T-helper 17 cell (primary cell): Measurements from ENCODE around the gene MLLT10. TPM values are rescaled to one million over a fixed set of nuclear protein-coding genes. Genes with fewer than 3 reads are reported as not detected.

Experiments used
- ATAC-seq: fragments of 150-1000 bp; cut with Tn5 transposase; 2 replicates; pipeline ENCODE4 v1.10.0; 2021; ENCODE audit warnings: mild to moderate bottlenecking, moderate library complexity
- DNase-seq, 3 donors: peaks; one replicate each; pipeline versions ENCODE4 v3.0.0 to v3.0.0-alpha.2; 2020 to 2021
- H3K9me3 ChIP-seq: one replicate; pipeline ENCODE4 v1.7.0; 2013; ENCODE audit warnings: low read length, mild to moderate bottlenecking; ENCODE audit not compliant: control insufficient read depth, poor library complexity, severe bottlenecking
- H3K27ac Mint-ChIP-seq: one replicate; pipeline ENCODE4 v1.8.0; 2022; ENCODE audit warnings: mild to moderate bottlenecking, moderate library complexity, mixed read lengths
- H3K27me3 Mint-ChIP-seq: one replicate; pipeline ENCODE4 v1.8.0; 2022; ENCODE audit warnings: mixed read lengths
- H3K36me3 Mint-ChIP-seq: one replicate; pipeline ENCODE4 v1.8.0; 2022; ENCODE audit warnings: low read depth, mixed read lengths
- H3K4me1 Mint-ChIP-seq: one replicate; pipeline ENCODE4 v1.8.0; 2022; ENCODE audit warnings: mild to moderate bottlenecking, mixed read lengths
- H3K4me3 Mint-ChIP-seq: one replicate; pipeline ENCODE4 v1.8.0; 2022; ENCODE audit warnings: mild to moderate bottlenecking, moderate library complexity, mixed read lengths
- total RNA-seq, 4 donors: library from RNA in 2 of 4; stranded (reverse) in 2 of 4; gene quantifications; one replicate each; pipeline ENCODE4 v1.2.3 and lab custom pipeline; 2022 to 2026

MLLT10 gene
- total RNA-seq, 2 donors from 2014 or later, result 68.6 to 72.0 TPM

- H3K4me1 Mint-ChIP-seq, result peaks cover 12% of the 10 kb centered on the region
- peak; percentile 67 for ATAC-seq
- peak overlapping the region; percentile 91 for H3K4me3 Mint-ChIP-seq
- H3K27ac Mint-ChIP-seq, result no peak overlapping the region
- H3K9me3 ChIP-seq, result no peaks in the 10 kb centered on the region
- peaks cover 5% of the 10 kb centered on the region for H3K36me3 Mint-ChIP-seq
- peaks cover 47% of the 10 kb centered on the region for H3K27me3 Mint-ChIP-seq
- peak; percentile 34 to 41 (median 37) for DNase-seq
Measured at GRCh38 chr10:21496343-21497176, 37.5 kb upstream of the MLLT10 start.

- DNase-seq (peak in 2 of 3 donors; percentile 19 to 30), ATAC-seq (no peak)
- Mint-ChIP-seq H3K27ac (no peak overlapping the region), H3K27me3 (peaks cover 47% of the 10 kb centered on the region), H3K36me3 (peaks cover 5% of the 10 kb centered on the region), H3K4me1 (peaks cover 12% of the 10 kb centered on the region), H3K4me3 (peak overlapping the region; percentile 91)
- no peaks in the 10 kb centered on the region for H3K9me3 ChIP-seq
Measured at GRCh38 chr10:21497177-21497807, 36.7 kb upstream of the MLLT10 start.

GRCh38 chr10:21498377-21498776, 35.7 kb upstream of the MLLT10 start:
- H3K27ac Mint-ChIP-seq, result peak overlapping the region; percentile 70
- peaks cover 12% of the 10 kb centered on the region for H3K4me1 Mint-ChIP-seq
- H3K9me3 ChIP-seq, result no peaks in the 10 kb centered on the region
- H3K27me3 Mint-ChIP-seq, result peaks cover 54% of the 10 kb centered on the region
- peak overlapping the region; percentile 71 for H3K4me3 Mint-ChIP-seq
- DNase-seq (no peak), ATAC-seq (no peak)
- peaks cover 5% of the 10 kb centered on the region for H3K36me3 Mint-ChIP-seq

GRCh38 chr10:21498986-21499385, 35.0 kb upstream of the MLLT10 start:
- Mint-ChIP-seq H3K36me3 (peaks cover 5% of the 10 kb centered on the region), H3K27me3 (peaks cover 56% of the 10 kb centered on the region), H3K4me1 (peaks cover 12% of the 10 kb centered on the region), H3K4me3 (no peak overlapping the region), H3K27ac (no peak overlapping the region)
- no peak for DNase-seq
- no peak for ATAC-seq
- no peaks in the 10 kb centered on the region for H3K9me3 ChIP-seq

GRCh38 chr10:21499701-21500577, 34.1 kb upstream of the MLLT10 start:
- Mint-ChIP-seq H3K27ac (no peak overlapping the region), H3K36me3 (peaks cover 5% of the 10 kb centered on the region), H3K4me1 (peaks cover 8% of the 10 kb centered on the region), H3K4me3 (peak overlapping the region; percentile 7), H3K27me3 (peaks cover 50% of the 10 kb centered on the region)
- ATAC-seq, result no peak
- H3K9me3 ChIP-seq, result no peaks in the 10 kb centered on the region
- DNase-seq, result no peak

- peaks cover 3% of the 10 kb centered on the region for H3K4me1 Mint-ChIP-seq
- H3K27ac Mint-ChIP-seq, result no peak overlapping the region
- H3K27me3 Mint-ChIP-seq, result peaks cover 45% of the 10 kb centered on the region
- peak overlapping the region; percentile 7 for H3K4me3 Mint-ChIP-seq
- ATAC-seq (no peak), DNase-seq (no peak)
- H3K36me3 Mint-ChIP-seq, result peaks cover 5% of the 10 kb centered on the region
- no peaks in the 10 kb centered on the region for H3K9me3 ChIP-seq
Measured at GRCh38 chr10:21500578-21500910, 33.5 kb upstream of the MLLT10 start.

GRCh38 chr10:21501091-21501490, 32.9 kb upstream of the MLLT10 start:
- H3K27ac Mint-ChIP-seq, result no peak overlapping the region
- H3K4me1 Mint-ChIP-seq, result peaks cover 3% of the 10 kb centered on the region
- no peak for DNase-seq
- H3K36me3 Mint-ChIP-seq, result peaks cover 5% of the 10 kb centered on the region
- H3K27me3 Mint-ChIP-seq, result peaks cover 50% of the 10 kb centered on the region
- H3K9me3 ChIP-seq, result no peaks in the 10 kb centered on the region
- no peak overlapping the region for H3K4me3 Mint-ChIP-seq
- no peak for ATAC-seq

- Mint-ChIP-seq H3K4me3 (no peak overlapping the region), H3K4me1 (peaks cover 3% of the 10 kb centered on the region), H3K27ac (no peak overlapping the region), H3K36me3 (peaks cover 5% of the 10 kb centered on the region), H3K27me3 (peaks cover 58% of the 10 kb centered on the region)
- no peak for DNase-seq
- ATAC-seq, result no peak
- no peaks in the 10 kb centered on the region for H3K9me3 ChIP-seq
Measured at GRCh38 chr10:21501731-21502347, 32.2 kb upstream of the MLLT10 start.

- H3K4me3 Mint-ChIP-seq, result no peak overlapping the region
- no peak for DNase-seq
- peaks cover 5% of the 10 kb centered on the region for H3K36me3 Mint-ChIP-seq
- peaks cover 62% of the 10 kb centered on the region for H3K27me3 Mint-ChIP-seq
- peaks cover 3% of the 10 kb centered on the region for H3K4me1 Mint-ChIP-seq
- no peaks in the 10 kb centered on the region for H3K9me3 ChIP-seq
- no peak for ATAC-seq
- no peak overlapping the region for H3K27ac Mint-ChIP-seq
Measured at GRCh38 chr10:21502348-21502740, 31.7 kb upstream of the MLLT10 start.

GRCh38 chr10:21503542-21503941, 30.5 kb upstream of the MLLT10 start:
- DNase-seq, result no peak
- Mint-ChIP-seq H3K27ac (no peak overlapping the region), H3K36me3 (peaks cover 2% of the 10 kb centered on the region), H3K4me1 (no peaks in the 10 kb centered on the region), H3K27me3 (peaks cover 54% of the 10 kb centered on the region), H3K4me3 (no peak overlapping the region)
- no peaks in the 10 kb centered on the region for H3K9me3 ChIP-seq
- no peak for ATAC-seq

- no peaks in the 10 kb centered on the region for H3K4me1 Mint-ChIP-seq
- peaks cover 49% of the 10 kb centered on the region for H3K27me3 Mint-ChIP-seq
- ATAC-seq (no peak), DNase-seq (no peak)
- no peak overlapping the region for H3K4me3 Mint-ChIP-seq
- no peak overlapping the region for H3K27ac Mint-ChIP-seq
- no peaks in the 10 kb centered on the region for H3K9me3 ChIP-seq
- H3K36me3 Mint-ChIP-seq, result no peaks in the 10 kb centered on the region
Measured at GRCh38 chr10:21505711-21506278, 28.2 kb upstream of the MLLT10 start.

- DNase-seq (no peak), ATAC-seq (no peak)
- Mint-ChIP-seq H3K4me3 (no peak overlapping the region), H3K36me3 (no peaks in the 10 kb centered on the region), H3K27me3 (peaks cover 49% of the 10 kb centered on the region), H3K27ac (no peak overlapping the region), H3K4me1 (no peaks in the 10 kb centered on the region)
- H3K9me3 ChIP-seq, result no peaks in the 10 kb centered on the region
Measured at GRCh38 chr10:21506351-21506750, 27.7 kb upstream of the MLLT10 start.
